HepG2 (cell line): ENCODE data around the gene SCUBE2. TPM values are rescaled to one million over a fixed set of nuclear protein-coding genes. Genes with fewer than 3 reads are reported as not detected.

Experiments used
- ATAC-seq: fragments of 200-7000 bp; cut with Tn5 transposase; 3 replicates; pipeline ENCODE4 v1.9.1; 2020; ENCODE audit warnings: mild to moderate bottlenecking, moderate library complexity
- BruUV-seq: library from RNA; stranded (reverse); fragments of 400-500 nt; replicated peaks from 2 replicates; lab custom pipeline; 2021; lab: Mats Ljungman, UMichigan
- CTCF ChIA-PET: fragments of 300-600 bp; formaldehyde crosslinking; extraction: SDS; loops from one replicate; lab custom pipeline; 2021; ENCODE audit warnings: low total read pairs, inconsistent platforms, low intra/inter-chr PET ratio; lab: Yijun Ruan, JAX
- POLR2A ChIA-PET: fragments of 350-600 bp; sonication (Branson Sonifier 250); formaldehyde crosslinking; loops from one replicate; lab custom pipeline; 2020; ENCODE audit warnings: antibody characterized with exemption, inconsistent platforms; lab: Yijun Ruan, JAX
- DNase-seq: peaks from one replicate; pipeline ENCODE4 v3.0.0-alpha.2; 2015; ENCODE audit warnings: low spot score
- FAIRE-seq: peaks from 3 replicates; lab custom pipeline; 2011; peaks lifted over from hg19 to GRCh38; lab: Jason Lieb, UNC
- H2AFZ ChIP-seq: one replicate; pipeline ENCODE4 v1.6.1; 2011; ENCODE audit warnings: low read length, inconsistent platforms
- H3K27ac ChIP-seq: fragments of 300-600 bp; 3 replicates; pipeline ENCODE4 v1.8.0; 2011; ENCODE audit warnings: mixed run types, mild to moderate bottlenecking, mixed read lengths, low read length, inconsistent platforms; ENCODE audit not compliant: insufficient read depth; ENCODE audit errors: extremely low read length
- H3K27me3 ChIP-seq, 2 experiments: fragments of 200-600 bp in 1 of 2; 2 replicates in 1 of 2; 3 replicates in 1 of 2; pipeline versions ENCODE4 v1.6.0 to v1.8.0; 2011; ENCODE audit warnings: low read length in 2 of 2, mild to moderate bottlenecking in 2 of 2, moderate library complexity in 2 of 2, inconsistent platforms in 1 of 2; ENCODE audit not compliant: insufficient read depth in 2 of 2, control insufficient read depth in 1 of 2
- H3K36me3 ChIP-seq, 2 experiments: fragments of 200-600 bp in 1 of 2; replicated peaks in 1 of 2; 2 replicates in 1 of 2; 3 replicates in 1 of 2; pipeline versions ENCODE4 v1.5.1 to v1.8.0; 2011; ENCODE audit warnings: low read length in 2 of 2, inconsistent platforms in 1 of 2; ENCODE audit not compliant: insufficient read depth in 2 of 2, control insufficient read depth in 1 of 2
- H3K4me1 ChIP-seq: 2 replicates; pipeline ENCODE4 v1.5.1; 2012; ENCODE audit warnings: low read length, inconsistent platforms; ENCODE audit not compliant: insufficient read depth
- H3K4me2 ChIP-seq: 2 replicates; pipeline ENCODE4 v1.6.0; 2011; ENCODE audit warnings: low read depth, low read length, inconsistent platforms
- H3K4me3 ChIP-seq, 3 experiments: fragments of 200-600 bp in 1 of 3; sonication (generic), shearing (Covaris generic) in 1 of 3; replicated peaks in 1 of 3; 2 replicates each; pipeline ENCODE4 v1.5.1; 2011 to 2016; ENCODE audit warnings: low read length in 3 of 3, inconsistent platforms in 2 of 3, low read depth in 2 of 3, mild to moderate bottlenecking in 2 of 3, control low read depth in 1 of 3, mixed read lengths in 1 of 3; ENCODE audit not compliant: insufficient read depth in 1 of 3
- H3K79me2 ChIP-seq: one replicate; pipeline ENCODE4 v1.6.1; 2011; ENCODE audit warnings: low read length, inconsistent platforms; ENCODE audit not compliant: insufficient read depth
- H3K9ac ChIP-seq: 2 replicates; pipeline ENCODE4 v1.6.0; 2011; ENCODE audit warnings: mild to moderate bottlenecking, low read depth, low read length, inconsistent platforms; ENCODE audit not compliant: insufficient read depth
- H3K9me3 ChIP-seq: 2 replicates; pipeline ENCODE4 v1.5.1; 2012; ENCODE audit warnings: mild to moderate bottlenecking, low read length
- H4K20me1 ChIP-seq: 2 replicates; pipeline ENCODE4 v1.6.0; 2011; ENCODE audit warnings: inconsistent platforms, mild to moderate bottlenecking, low read length, moderate library complexity; ENCODE audit not compliant: insufficient read depth
- BRCA1 ChIP-seq: sonication (generic); formaldehyde crosslinking; IDR thresholded peaks from 2 replicates; pipeline ENCODE4 v1.4.0; 2020; ENCODE audit warnings: missing genetic modification reagents
- CREBL2 ChIP-seq: sonication (generic); formaldehyde crosslinking; IDR thresholded peaks from 2 replicates; pipeline ENCODE4 v1.8.1; 2023; ENCODE audit warnings: missing genetic modification reagents, mild to moderate bottlenecking, borderline replicate concordance
- WGBS: methylation state at CpG from one replicate; pipeline ENCODE4 v1.1.6; 2017; ENCODE audit warnings: low lambda C conversion rate; 5-methylcytosine and 5-hydroxymethylcytosine counted together
- in situ Hi-C: cut with HindIII; loops from 2 replicates; pipeline ENCODE4 v1.10.0; 2017; ENCODE audit warnings: low pct_unique_long_range_greater_than_20kb; ENCODE audit not compliant: extremely low pct_ligation_motif_present
- intact Hi-C: fragments of 100-400 bp; cut with micrococcal nuclease; formaldehyde crosslinking; loops from one replicate; pipeline ENCODE4 v1.10.0; 2022; ENCODE audit not compliant: unreplicated experiment
- polyA plus RNA-seq, 8 experiments: library from polyadenylated mRNA; depleted of rRNA in 3 of 8; stranded (reverse) in 7 of 8; unstranded in 1 of 8; fragments of >200 nt; fragmentation: Illumina TruSeq in 4 of 8; extraction: Trizol in 4 of 8; gene quantifications; 2 replicates each; pipeline versions ENCODE4 v1.2.1 to v1.2.3, GENCODE V29; 2011 to 2016; ENCODE audit warnings: low read depth in 4 of 8, missing spikeins in 1 of 8, mixed read lengths in 1 of 8; ENCODE audit not compliant: insufficient read depth in 1 of 8
- total RNA-seq, 5 experiments: library from RNA; depleted of rRNA; stranded (reverse); fragments of >200 nt; fragmentation: Illumina TruSeq; extraction: Trizol; gene quantifications; 2 replicates each; pipeline ENCODE4 v1.2.3, GENCODE V29; 2016; ENCODE audit warnings: low read depth in 1 of 5
- TF ChIP-seq, protein P1 (sequence below): sonication (generic); formaldehyde crosslinking; IDR thresholded peaks from 2 replicates; pipeline ENCODE4 v1.4.0; 2020; ENCODE audit warnings: missing genetic modification reagents
- TF ChIP-seq, protein P2 (sequence below): sonication (generic); formaldehyde crosslinking; IDR thresholded peaks from 2 replicates; pipeline ENCODE4 v1.5.1; 2020; ENCODE audit warnings: missing genetic modification reagents, mild to moderate bottlenecking, borderline replicate concordance

SCUBE2 gene
- total and polyA plus RNA-seq, 2 of the 13 experiments (the other 11 are each of a cell fraction or from before 2014, with no cell fraction given): 0.09 TPM; not detected in 1

- TF ChIP-seq CREBL2: no peak
Observed at GRCh38 chr11:8997451-8997850, 93.9 kb downstream of the SCUBE2 start (continued).

GRCh38 chr11:8989453-8989852 is 101.9 kb downstream of the SCUBE2 start:
- no peak overlapping the region for H3K4me3 ChIP-seq
- FAIRE-seq: no peak
- intact Hi-C loops: no loop called here
- in situ Hi-C loops: no loop called here
- peaks cover 0 to 17% of the 10 kb centered on the region in 2 experiments; a peak in 1 of 5 replicates for H3K27me3 ChIP-seq
- no peaks in the 10 kb centered on the region for H3K36me3 ChIP-seq
- peaks cover 16% of the 10 kb centered on the region for H3K4me1 ChIP-seq
- no peak overlapping the region for H3K27ac ChIP-seq
- H2AFZ ChIP-seq: no peak overlapping the region
- ChIA-PET CTCF (no interaction called here), POLR2A (no interaction called here)
- WGBS: 25% methylated on average over 1 of the region's 1 CpG
- H4K20me1 ChIP-seq: no peaks in the 10 kb centered on the region
- no peak for TF ChIP-seq BRCA1 (CRISPR knock-in tag)
- TF ChIP-seq, protein P1, sequence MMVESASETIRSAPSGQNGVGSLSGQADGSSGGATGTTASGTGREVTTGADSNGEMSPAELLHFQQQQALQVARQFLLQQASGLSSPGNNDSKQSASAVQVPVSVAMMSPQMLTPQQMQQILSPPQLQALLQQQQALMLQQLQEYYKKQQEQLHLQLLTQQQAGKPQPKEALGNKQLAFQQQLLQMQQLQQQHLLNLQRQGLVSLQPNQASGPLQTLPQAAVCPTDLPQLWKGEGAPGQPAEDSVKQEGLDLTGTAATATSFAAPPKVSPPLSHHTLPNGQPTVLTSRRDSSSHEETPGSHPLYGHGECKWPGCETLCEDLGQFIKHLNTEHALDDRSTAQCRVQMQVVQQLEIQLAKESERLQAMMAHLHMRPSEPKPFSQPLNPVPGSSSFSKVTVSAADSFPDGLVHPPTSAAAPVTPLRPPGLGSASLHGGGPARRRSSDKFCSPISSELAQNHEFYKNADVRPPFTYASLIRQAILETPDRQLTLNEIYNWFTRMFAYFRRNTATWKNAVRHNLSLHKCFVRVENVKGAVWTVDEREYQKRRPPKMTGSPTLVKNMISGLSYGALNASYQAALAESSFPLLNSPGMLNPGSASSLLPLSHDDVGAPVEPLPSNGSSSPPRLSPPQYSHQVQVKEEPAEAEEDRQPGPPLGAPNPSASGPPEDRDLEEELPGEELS (CRISPR knock-in tag): no peak
- TF ChIP-seq, protein P2, sequence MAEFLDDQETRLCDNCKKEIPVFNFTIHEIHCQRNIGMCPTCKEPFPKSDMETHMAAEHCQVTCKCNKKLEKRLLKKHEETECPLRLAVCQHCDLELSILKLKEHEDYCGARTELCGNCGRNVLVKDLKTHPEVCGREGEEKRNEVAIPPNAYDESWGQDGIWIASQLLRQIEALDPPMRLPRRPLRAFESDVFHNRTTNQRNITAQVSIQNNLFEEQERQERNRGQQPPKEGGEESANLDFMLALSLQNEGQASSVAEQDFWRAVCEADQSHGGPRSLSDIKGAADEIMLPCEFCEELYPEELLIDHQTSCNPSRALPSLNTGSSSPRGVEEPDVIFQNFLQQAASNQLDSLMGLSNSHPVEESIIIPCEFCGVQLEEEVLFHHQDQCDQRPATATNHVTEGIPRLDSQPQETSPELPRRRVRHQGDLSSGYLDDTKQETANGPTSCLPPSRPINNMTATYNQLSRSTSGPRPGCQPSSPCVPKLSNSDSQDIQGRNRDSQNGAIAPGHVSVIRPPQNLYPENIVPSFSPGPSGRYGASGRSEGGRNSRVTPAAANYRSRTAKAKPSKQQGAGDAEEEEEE (CRISPR knock-in tag): no peak
- H3K9ac ChIP-seq: no peak overlapping the region
- H3K9me3 ChIP-seq: no peaks in the 10 kb centered on the region
- H3K79me2 ChIP-seq: no peaks in the 10 kb centered on the region
- no peak overlapping the region for H3K4me2 ChIP-seq
- ATAC-seq: no peak
- no peak for DNase-seq
- BruUV-seq: no TSS peak
